ENCODE measurements around the gene FNBP1. TPM values are rescaled to one million over a fixed set of nuclear protein-coding genes. Genes with fewer than 3 reads are reported as not detected.

Gene FNBP1
- total and polyA plus RNA-seq, 10 of the 15 experiments (the other 5 are each of a cell fraction or from before 2014, with no cell fraction given): 64.5 to 353 (median 179) TPM

GRCh38 chr9:130051855-130052254, 8.9 kb upstream of the FNBP1 start:
- Histone ChIP-seq H3K36me3 (ENCODE audit: control insufficient read depth in 2 of 2, insufficient read depth in 2 of 2, low read length in 1 of 2) (no peaks in the 10 kb centered on the region), H3K4me3 (peak overlapping the region; percentile 83; the same call in 1 of the 2 replicates), H3K27me3 (replicated peaks in 1 of 2; ENCODE audit: control insufficient read depth in 2 of 2, insufficient read depth in 2 of 2, low read length in 1 of 2) (no peaks in the 10 kb centered on the region), H3K9ac (ENCODE audit: control insufficient read depth, insufficient read depth, low read length) (no peak overlapping the region), H3K27ac (ENCODE audit: control insufficient read depth, insufficient read depth) (peak overlapping the region; percentile 41), H3K4me1 (ENCODE audit: control insufficient read depth, insufficient read depth, low read length) (peaks cover 7% of the 10 kb centered on the region), H4K20me1 (ENCODE audit: control insufficient read depth, insufficient read depth) (no peaks in the 10 kb centered on the region), H3K79me2 (ENCODE audit: control insufficient read depth, insufficient read depth, low read length) (peaks cover 57% of the 10 kb centered on the region), H3K9me3 (replicated peaks; ENCODE audit: control insufficient read depth, insufficient read depth, low read length) (no peaks in the 10 kb centered on the region), H2AFZ (ENCODE audit: control insufficient read depth, low read depth, low read length) (no peak overlapping the region), H3K4me2 (ENCODE audit: control insufficient read depth, insufficient read depth) (peak overlapping the region; percentile 65)
- ChIA-PET POLR2A (interaction anchor here (0.6 kb wide), 1 partner anchor 19 kb away, joined by 3 read pairs; no protein-coding TSS in a partner anchor), SMC1A (ENCODE audit: uncharacterized antibody, unreplicated experiment) (interaction anchor here (0.9 to 1.8 kb wide), 4 partner anchors 11 to 75 kb away, joined by 3 to 5 read pairs (median 4); no protein-coding TSS in a partner anchor), RAD21 (ENCODE audit: unreplicated experiment) (no interaction called here), CTCF (interaction anchor here (0.6 kb wide), 1 partner anchor 8 kb away, joined by 3 read pairs; no protein-coding TSS in a partner anchor)
- ATAC-seq (peak; percentile 22), DNase-seq (ENCODE audit: low read depth, low spot score) (no peak), FAIRE-seq (no peak)
- BruUV-seq (replicated peaks): TSS peak; percentile 44
- intact Hi-C loops (cut with micrococcal nuclease; ENCODE audit: unreplicated experiment) (no loop called here), in situ Hi-C loops (cut with MboI) (no loop called here)
- TF ChIP-seq NFYA (IDR thresholded peaks at IDR 0.05; ENCODE audit: borderline replicate concordance, low read depth, low read length) (no peak), ATF7 (IDR thresholded peaks at IDR 0.05; ENCODE audit: low read depth) (peak; percentile 45; the same call in 1 of the 2 replicates), RAD51 (IDR thresholded peaks at IDR 0.05) (peak; percentile 63), TBL1XR1 (IDR thresholded peaks at IDR 0.05; ENCODE audit: low read depth, low read length) (no peak), BHLHE40 (IDR thresholded peaks at IDR 0.05; ENCODE audit: borderline replicate concordance in 1 of 2, low read depth in 2 of 2, low read length in 1 of 2) (0 out of 4 replicates have a peak, but pooled peaks of 1 of the 2 experiments have one; percentile 7), POU2F2 (IDR thresholded peaks at IDR 0.05; ENCODE audit: borderline replicate concordance, low read depth, low read length) (peak; percentile 80; the same call in 1 of the 3 replicates)

GRCh38 chr9:130050462-130050861, 7.5 kb upstream of the FNBP1 start:
- Histone ChIP-seq H2AFZ (ENCODE audit: control insufficient read depth, low read depth, low read length) (no peak overlapping the region), H3K27me3 (replicated peaks in 1 of 2; ENCODE audit: control insufficient read depth in 2 of 2, insufficient read depth in 2 of 2, low read length in 1 of 2) (no peaks in the 10 kb centered on the region), H3K27ac (ENCODE audit: control insufficient read depth, insufficient read depth) (no peak overlapping the region), H3K4me2 (ENCODE audit: control insufficient read depth, insufficient read depth) (no peak overlapping the region), H4K20me1 (ENCODE audit: control insufficient read depth, insufficient read depth) (no peaks in the 10 kb centered on the region), H3K79me2 (ENCODE audit: control insufficient read depth, insufficient read depth, low read length) (peaks cover 57% of the 10 kb centered on the region), H3K9me3 (replicated peaks; ENCODE audit: control insufficient read depth, insufficient read depth, low read length) (no peaks in the 10 kb centered on the region), H3K36me3 (ENCODE audit: control insufficient read depth in 2 of 2, insufficient read depth in 2 of 2, low read length in 1 of 2) (no peaks in the 10 kb centered on the region), H3K9ac (ENCODE audit: control insufficient read depth, insufficient read depth, low read length) (no peak overlapping the region), H3K4me1 (ENCODE audit: control insufficient read depth, insufficient read depth, low read length) (peaks cover 15% of the 10 kb centered on the region), H3K4me3 (no peak overlapping the region)
- intact Hi-C loops (cut with micrococcal nuclease; ENCODE audit: unreplicated experiment): no loop called here
- ChIA-PET CTCF (interaction anchor here (0.7 kb wide), 1 partner anchor 57 kb away, joined by 3 read pairs; no protein-coding TSS in a partner anchor), RAD21 (ENCODE audit: unreplicated experiment) (interaction anchor here (0.6 to 1.4 kb wide), 3 partner anchors 37 to 57 kb away, joined by 3 to 4 read pairs (median 3); no protein-coding TSS in a partner anchor), POLR2A (interaction anchor here (1.2 to 1.6 kb wide), 2 partner anchors 9 to 11 kb away, joined by 4 to 7 read pairs; no protein-coding TSS in a partner anchor), SMC1A (ENCODE audit: uncharacterized antibody, unreplicated experiment) (interaction anchor here (1.0 kb wide), 1 partner anchor 14 kb away, joined by 4 read pairs; no protein-coding TSS in a partner anchor)
- FAIRE-seq (no peak), ATAC-seq (peak; percentile 12; the same call in 2 of the 3 replicates), DNase-seq (ENCODE audit: low read depth, low spot score) (no peak)
- in situ Hi-C loops (cut with MboI): no loop called here
- 100% methylated on average over 3 of the region's 3 CpGs for WGBS (ENCODE audit: insufficient coverage, insufficient replicate concordance, low lambda C conversion rate, missing lambda C conversion rate)
- BruUV-seq (replicated peaks): no TSS peak
- TF ChIP-seq CHD1 (IDR thresholded peaks at IDR 0.05; ENCODE audit: low read depth, low read length) (no peak), CBX5 (IDR thresholded peaks at IDR 0.05; ENCODE audit: low read depth) (no peak), CEBPZ (IDR thresholded peaks at IDR 0.05; ENCODE audit: low read depth, low read length) (no peak), ZNF207 (IDR thresholded peaks at IDR 0.05; ENCODE audit: borderline replicate concordance) (no peak), ASH2L (IDR thresholded peaks at IDR 0.05; ENCODE audit: borderline replicate concordance, low read depth) (no peak), EZH2 (IDR thresholded peaks at IDR 0.05; ENCODE audit: borderline replicate concordance, control insufficient read depth, low read depth, low read length) (no peak), NBN (IDR thresholded peaks at IDR 0.05) (no peak)
